SU-DHL-6 (cell line): ENCODE measurements around the gene TGM2.

Source experiments
- CTCF ChIP-seq: fragments of 200-600 bp; sonication (generic); IDR thresholded peaks from one replicate; pipeline ENCODE4 v1.5.1; 2017; ENCODE audit warnings: antibody characterized with exemption, mild to moderate bottlenecking, low read length, moderate library complexity; ENCODE audit not compliant: insufficient read depth, poor library complexity, severe bottlenecking
- EZH2phosphoT487 ChIP-seq: fragments of 200-600 bp; sonication (generic), shearing (Covaris generic); conservative IDR thresholded peaks from 2 replicates; pipeline ENCODE4 v1.6.1; 2018; ENCODE audit warnings: mild to moderate bottlenecking, antibody characterized with exemption, low read length, moderate library complexity, mixed read lengths

DNA sequence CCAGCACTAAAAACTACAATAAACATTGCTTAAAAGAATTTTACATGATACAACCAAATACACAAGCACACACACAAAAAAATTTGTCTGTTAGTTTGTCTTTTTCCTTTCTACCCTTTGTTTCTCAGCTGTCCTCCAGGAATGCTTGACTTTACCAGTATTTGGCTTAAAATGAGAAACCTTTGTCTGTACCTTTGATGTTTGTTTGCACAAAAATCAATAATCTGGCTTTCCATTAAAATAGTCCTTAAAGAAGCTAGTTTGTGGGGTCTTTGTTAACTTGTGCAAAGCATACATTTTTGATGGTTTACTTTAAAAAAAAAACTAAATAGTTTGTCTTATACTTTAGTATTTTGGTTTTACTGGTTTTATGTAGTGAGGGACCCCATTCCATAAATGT lies 82.2 kb downstream of the TGM2 start:
- no peak for TF ChIP-seq CTCF
- TF ChIP-seq EZH2phosphoT487 = no peak
